HG03280 (cell line): Measurements from ENCODE around the gene VIP.

Source experiments
- ATAC-seq: cut with Tn5 transposase; IDR thresholded peaks from one replicate; pipeline ENCODE4 v1.9.1; 2021; ENCODE audit warnings: mild to moderate bottlenecking, moderate library complexity; ENCODE audit not compliant: unreplicated experiment

VIP gene

GRCh38 chr6:152776833-152777232 is 26.2 kb downstream of the VIP start:
- no peak for ATAC-seq

- no peak for ATAC-seq
Measured at GRCh38 chr6:152783217-152783878, 32.8 kb downstream of the VIP start.

- no peak for ATAC-seq
Measured at GRCh38 chr6:152794696-152795095, 44.1 kb downstream of the VIP start.

GRCh38 chr6:152804150-152804549 is 53.6 kb downstream of the VIP start:
- ATAC-seq: no peak
